ENCODE data around the gene DNAH8. TPM values are rescaled to one million over a fixed set of nuclear protein-coding genes. Genes with fewer than 3 reads are reported as not detected.

Gene DNAH8
- total and polyA plus RNA-seq, 4 donors, result 0.01 to 0.37 (median 0.11) TPM

DNA sequence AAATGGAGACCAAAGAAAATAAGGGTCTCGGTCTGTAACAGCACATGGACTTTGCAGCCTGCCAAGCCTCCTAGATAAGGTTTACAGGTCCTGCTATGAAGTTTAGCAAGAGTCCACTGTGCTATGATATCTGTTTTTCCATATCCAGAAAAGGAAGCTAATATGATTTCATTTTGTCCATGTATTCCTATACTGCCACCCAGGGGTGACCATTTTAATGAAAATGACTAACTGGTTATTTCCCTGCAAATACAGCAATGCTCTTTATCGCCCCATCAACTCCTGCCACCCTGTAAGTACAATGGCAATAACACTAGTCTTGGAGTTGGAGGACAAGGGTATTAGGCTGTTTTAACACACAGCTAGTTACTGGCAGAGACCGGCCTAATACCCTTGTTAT is 218.3 kb downstream of the DNAH8 start:
- Histone ChIP-seq H3K4me3 (no peak overlapping the region), H3K9me3 (ENCODE audit: control insufficient read depth in 4 of 4, insufficient read depth in 3 of 4, low read length in 3 of 4) (no peaks in the 10 kb centered on the region), H3K27ac (ENCODE audit: low read depth in 1 of 2, low read length in 1 of 2) (no peak overlapping the region), H3K27me3 (ENCODE audit: control insufficient read depth in 3 of 3, insufficient read depth in 3 of 3, low read length in 2 of 3) (peaks cover 0 to 5% (median 0%) of the 10 kb centered on the region in 3 donors), H3K36me3 (ENCODE audit: control insufficient read depth in 4 of 4, insufficient read depth in 4 of 4, low read length in 4 of 4) (no peaks in the 10 kb centered on the region), H3K4me1 (ENCODE audit: control insufficient read depth in 5 of 5, insufficient read depth in 5 of 5, low read length in 5 of 5) (no peaks in the 10 kb centered on the region), H3K9ac (ENCODE audit: insufficient read depth in 1 of 2, low read length in 2 of 2) (no peak overlapping the region)
- TF ChIP-seq CTCF (IDR thresholded peaks at IDR 0.05; ENCODE audit: control extremely low read depth, extremely low read depth), result no peak
- 75 to 81% methylated on average over 3 of the region's 3 CpGs for WGBS, 2 donors
- ATAC-seq (ENCODE audit: insufficient read depth, low FRiP score) (no peak), DNase-seq (peak in 2 of 3 donors; percentile 31 to 53)

DNA sequence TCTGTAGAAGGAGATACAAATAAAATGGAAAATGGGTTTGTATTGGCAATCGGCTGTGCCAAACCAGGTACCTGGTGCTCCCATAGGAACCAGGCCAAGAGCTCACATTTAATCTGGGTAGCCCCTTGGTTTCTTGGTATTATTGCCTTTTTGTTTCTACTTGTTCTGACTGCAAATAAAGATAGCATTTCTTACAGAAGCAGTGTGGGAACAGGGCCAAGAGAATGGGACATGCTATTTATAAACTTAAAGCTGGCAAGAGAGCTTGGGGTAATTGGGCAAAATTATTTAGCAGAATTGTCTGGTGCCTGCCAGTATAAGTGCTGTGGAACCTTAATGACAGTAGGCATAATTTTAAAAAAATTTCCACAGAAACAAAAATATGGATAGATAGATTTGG is 219.9 kb downstream of the DNAH8 start:
- no peaks in the 10 kb centered on the region for H3K4me1 ChIP-seq (ENCODE audit: control insufficient read depth in 5 of 5, insufficient read depth in 5 of 5, low read length in 5 of 5)
- peaks cover 0 to 5% (median 0%) of the 10 kb centered on the region in 3 donors for H3K27me3 ChIP-seq (ENCODE audit: control insufficient read depth in 3 of 3, insufficient read depth in 3 of 3, low read length in 2 of 3)
- H3K4me3 ChIP-seq, result no peak overlapping the region
- no peaks in the 10 kb centered on the region for H3K36me3 ChIP-seq (ENCODE audit: control insufficient read depth in 4 of 4, insufficient read depth in 4 of 4, low read length in 4 of 4)
- H3K9ac ChIP-seq (ENCODE audit: insufficient read depth in 1 of 2, low read length in 2 of 2), result no peak overlapping the region
- H3K9me3 ChIP-seq (ENCODE audit: control insufficient read depth in 4 of 4, insufficient read depth in 3 of 4, low read length in 3 of 4), result no peaks in the 10 kb centered on the region
- no peak for ATAC-seq (ENCODE audit: insufficient read depth, low FRiP score)
- TF ChIP-seq CTCF (IDR thresholded peaks at IDR 0.05; ENCODE audit: control extremely low read depth, extremely low read depth), result no peak
- peak in 2 of 3 donors; percentile 26 to 55 for DNase-seq
- 96 to 100% methylated on average over 1 of the region's 1 CpG for WGBS, 2 donors
- H3K27ac ChIP-seq (ENCODE audit: low read depth in 1 of 2, low read length in 1 of 2), result no peak overlapping the region

- 93% methylated on average over 15 of the region's 15 CpGs for WGBS, 2 donors
- Histone ChIP-seq H3K27me3 (ENCODE audit: control insufficient read depth in 3 of 3, insufficient read depth in 3 of 3, low read length in 2 of 3) (no peaks in the 10 kb centered on the region), H3K9me3 (ENCODE audit: control insufficient read depth in 4 of 4, insufficient read depth in 3 of 4, low read length in 3 of 4) (no peaks in the 10 kb centered on the region), H3K4me3 (no peak overlapping the region), H3K27ac (ENCODE audit: low read depth in 1 of 2, low read length in 1 of 2) (no peak overlapping the region), H3K36me3 (ENCODE audit: control insufficient read depth in 4 of 4, insufficient read depth in 4 of 4, low read length in 4 of 4) (no peaks in the 10 kb centered on the region), H3K9ac (ENCODE audit: insufficient read depth in 1 of 2, low read length in 2 of 2) (no peak overlapping the region), H3K4me1 (ENCODE audit: control insufficient read depth in 5 of 5, insufficient read depth in 5 of 5, low read length in 5 of 5) (no peaks in the 10 kb centered on the region)
- no peak for TF ChIP-seq CTCF (IDR thresholded peaks at IDR 0.05; ENCODE audit: control extremely low read depth, extremely low read depth)
- no peak for DNase-seq
- ATAC-seq (ENCODE audit: insufficient read depth, low FRiP score), result no peak
These were observed 222.9 kb downstream of the DNAH8 start for GRCh38 chr6:38937839-38938613.
